Left lung (tissue), 10 donors: ENCODE measurements around the gene SLC17A2. TPM values are rescaled to one million over a fixed set of nuclear protein-coding genes. Genes with fewer than 3 reads are reported as not detected.
A peak's percentile ranks its signal among the peaks of the same experiment; 100 is the strongest.

Source experiments
- ATAC-seq: fragments of 200-7000 bp; cut with Tn5 transposase; one replicate; pipeline ENCODE4 v1.9.1; 2020; ENCODE audit warnings: moderate library complexity
- DNase-seq, 4 donors: peaks; one replicate each; pipeline ENCODE4 v3.0.0-alpha.2; 2013 to 2020
- H3K27ac ChIP-seq, 2 donors: fragments of 200-600 bp; sonication (generic) in 1 of 2; one replicate each; pipeline versions ENCODE4 v1.5.0 to v1.8.0; 2020 to 2021
- H3K27me3 ChIP-seq, 2 donors: fragments of 200-600 bp; sonication (generic) in 1 of 2; one replicate each; pipeline versions ENCODE4 v1.5.0 to v1.8.0; 2020 to 2021
- H3K36me3 ChIP-seq, 2 donors: fragments of 200-600 bp; sonication (generic) in 1 of 2; one replicate each; pipeline versions ENCODE4 v1.5.0 to v1.8.0; 2020 to 2021
- H3K4me1 ChIP-seq, 2 donors: fragments of 200-600 bp; one replicate each; pipeline ENCODE4 v1.8.0; 2021
- H3K4me3 ChIP-seq, 2 donors: fragments of 200-600 bp; sonication (generic) in 1 of 2; one replicate each; pipeline versions ENCODE4 v1.5.0 to v1.8.0; 2020 to 2021; ENCODE audit warnings: mild to moderate bottlenecking in 1 of 2
- H3K9me3 ChIP-seq, 2 donors: fragments of 200-600 bp; sonication (generic) in 1 of 2; one replicate each; pipeline versions ENCODE4 v1.5.0 to v1.8.0; 2020 to 2021
- CTCF ChIP-seq, 2 donors: fragments of 200-600 bp; sonication (generic) in 1 of 2; IDR thresholded peaks; one replicate each; pipeline versions ENCODE4 v1.5.0 to v1.8.0; 2021; ENCODE audit warnings: antibody characterized with exemption in 2 of 2
- intact Hi-C, 2 donors: fragments of 100-400 bp; cut with DNase I; formaldehyde crosslinking; loops; one replicate each; pipeline versions ENCODE4 v1.11.2 to v1.14.2; 2022
- polyA plus RNA-seq, 6 donors: library from polyadenylated mRNA; unstranded; fragments of 120-200 nt; gene quantifications; one replicate each; pipeline ENCODE4 v1.2.1, GENCODE V29; 2013; ENCODE audit not compliant: insufficient read length in 6 of 6
- total RNA-seq, 2 donors: library from RNA; stranded (reverse); fragmentation: NEBNext Ultra II Directional; extraction: Animal tissue kit (Norgen Biotek cat#: 25700); gene quantifications; one replicate each; pipeline ENCODE4 v1.2.1, GENCODE V29; 2021
- donor health status: DM: no; HTN: yes; CAD: no.
- donor health status: DM: no; HTN: no; CAD: no.

Gene SLC17A2
- total and polyA plus RNA-seq, 8 donors: not detected

DNA sequence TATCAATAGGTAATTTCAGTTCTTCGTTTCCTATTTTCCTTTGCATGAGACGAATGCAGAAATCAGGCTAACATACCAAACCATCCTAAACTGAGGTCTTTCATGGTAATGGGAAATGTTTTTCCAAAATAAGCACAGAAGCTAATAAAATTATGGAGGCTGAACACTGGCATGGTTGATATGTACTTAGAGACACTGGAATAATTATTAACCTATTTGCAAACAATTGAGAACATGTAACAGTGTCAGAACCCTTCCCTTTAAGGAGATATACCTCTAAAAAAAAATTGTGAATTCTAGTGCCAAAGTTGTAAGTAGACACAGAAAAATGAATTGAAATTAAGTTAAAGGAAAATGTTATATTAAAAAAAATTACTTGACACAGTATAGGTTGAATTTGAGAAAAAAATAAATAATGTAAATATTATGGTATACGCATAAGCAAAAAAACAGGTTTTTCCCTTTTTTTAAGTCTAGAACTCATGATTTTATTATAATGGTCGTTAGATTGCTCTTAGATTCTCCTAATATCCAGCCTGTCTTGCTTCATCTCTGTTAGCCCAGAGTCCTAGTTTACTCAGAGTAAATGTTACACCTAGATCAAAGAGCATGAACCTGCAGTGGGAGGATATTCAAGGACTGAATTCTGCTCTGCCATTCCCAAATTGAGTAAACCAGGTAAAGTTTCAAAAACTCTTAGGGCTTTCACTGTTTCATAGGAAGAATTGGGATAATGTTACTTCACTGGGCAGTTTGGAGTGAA is 1.7 kb downstream of the SLC17A2 start:
- Histone ChIP-seq H3K4me1 (no peaks in the 10 kb centered on the region), H3K9me3 (no peaks in the 10 kb centered on the region), H3K27me3 (no peaks in the 10 kb centered on the region), H3K27ac (no peak overlapping the region), H3K4me3 (no peak overlapping the region), H3K36me3 (no peaks in the 10 kb centered on the region)
- no peak for ATAC-seq
- no peak for DNase-seq
- intact Hi-C loops: no loop called here
- no peak for TF ChIP-seq CTCF (IDR thresholded peaks at IDR 0.05)

GRCh38 chr6:25927756-25928216 is 2.7 kb downstream of the SLC17A2 start:
- H3K27ac ChIP-seq: no peak overlapping the region
- intact Hi-C loops: no loop called here
- no peak overlapping the region for H3K4me3 ChIP-seq
- H3K36me3 ChIP-seq: no peaks in the 10 kb centered on the region
- peak; percentile 33 for ATAC-seq
- H3K4me1 ChIP-seq: no peaks in the 10 kb centered on the region
- no peak for TF ChIP-seq CTCF (IDR thresholded peaks at IDR 0.05)
- no peaks in the 10 kb centered on the region for H3K27me3 ChIP-seq
- H3K9me3 ChIP-seq: no peaks in the 10 kb centered on the region
- DNase-seq: peak in 1 of 4 donors; percentile 16

DNA sequence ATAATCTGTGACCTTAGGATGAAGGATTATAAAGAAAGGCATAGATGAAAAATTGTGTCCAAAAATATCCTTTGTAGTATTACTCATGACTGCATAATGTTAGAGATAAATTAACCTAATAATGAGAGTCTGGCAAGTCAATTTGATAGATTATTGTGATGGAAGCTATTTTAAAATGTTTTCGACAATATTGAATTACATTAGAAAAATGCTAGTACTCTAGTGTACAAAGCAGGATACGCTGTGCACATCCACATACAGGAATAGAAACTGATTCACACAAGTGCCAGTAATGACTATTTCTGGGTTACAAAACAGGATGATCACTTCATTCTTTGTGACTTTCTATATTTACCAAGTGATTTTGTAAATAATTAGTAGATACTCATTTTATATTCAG is 3.3 kb downstream of the SLC17A2 start:
- TF ChIP-seq CTCF (IDR thresholded peaks at IDR 0.05): no peak

DNA sequence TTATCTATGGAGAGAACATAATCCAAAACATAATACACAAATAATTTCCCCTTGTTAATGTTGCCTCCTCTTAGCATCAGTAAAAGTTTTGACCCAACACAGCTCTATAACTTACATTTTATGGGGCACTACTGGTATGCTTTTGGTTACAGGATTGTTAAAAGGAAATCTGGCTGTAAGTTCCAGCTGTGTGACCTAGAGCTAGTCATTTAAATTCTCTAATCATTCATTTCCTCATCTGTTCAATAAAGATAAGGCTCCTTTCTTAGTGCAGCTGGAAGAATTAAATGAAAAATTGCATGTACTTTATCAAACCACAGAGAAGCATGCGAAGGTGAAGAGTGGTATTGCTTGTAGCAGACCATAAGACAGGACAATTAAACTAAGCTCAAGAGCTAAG is 4.6 kb downstream of the SLC17A2 start:
- TF ChIP-seq CTCF (IDR thresholded peaks at IDR 0.05): no peak
- ATAC-seq (no peak), DNase-seq (no peak)
- intact Hi-C loops: no loop called here
- no peak overlapping the region for H3K4me3 ChIP-seq
- no peaks in the 10 kb centered on the region for H3K27me3 ChIP-seq
- H3K36me3 ChIP-seq: no peaks in the 10 kb centered on the region
- no peaks in the 10 kb centered on the region for H3K9me3 ChIP-seq
- H3K27ac ChIP-seq: no peak overlapping the region
- no peaks in the 10 kb centered on the region for H3K4me1 ChIP-seq

More for the DNA sequence above, 3.3 kb downstream of the SLC17A2 start:
- Histone ChIP-seq H3K4me3 (no peak overlapping the region), H3K27me3 (no peaks in the 10 kb centered on the region), H3K36me3 (no peaks in the 10 kb centered on the region), H3K27ac (no peak overlapping the region), H3K9me3 (no peaks in the 10 kb centered on the region), H3K4me1 (no peaks in the 10 kb centered on the region)
- ATAC-seq (no peak), DNase-seq (no peak)
- intact Hi-C loops: no loop called here

DNA sequence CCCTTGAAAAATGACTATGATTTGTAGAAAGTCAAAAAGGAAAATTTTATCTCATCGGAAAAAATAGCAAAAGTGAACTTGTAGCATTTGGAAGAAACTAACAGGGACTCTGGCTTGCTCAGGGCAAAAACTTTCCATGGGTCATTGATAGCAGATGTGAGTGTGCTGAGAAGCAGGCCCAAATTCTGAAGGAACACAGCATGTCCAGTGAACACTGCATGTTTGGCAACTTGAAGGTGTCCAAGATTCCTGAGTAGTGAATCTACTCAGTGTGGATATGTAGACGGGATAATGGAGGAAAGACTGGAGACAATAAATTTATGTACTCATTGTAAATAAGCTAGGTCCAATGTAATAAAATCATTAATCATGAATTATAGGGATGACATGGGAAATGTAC is 8.2 kb downstream of the SLC17A2 start:
- ATAC-seq: no peak
- no peak for DNase-seq
- TF ChIP-seq CTCF (IDR thresholded peaks at IDR 0.05): no peak
- Histone ChIP-seq H3K4me1 (no peaks in the 10 kb centered on the region), H3K27ac (no peak overlapping the region), H3K9me3 (no peaks in the 10 kb centered on the region), H3K27me3 (no peaks in the 10 kb centered on the region), H3K4me3 (no peak overlapping the region), H3K36me3 (no peaks in the 10 kb centered on the region)
- intact Hi-C loops: no loop called here
